Tibial artery (tissue), 4 donors: ENCODE results near the gene ZBTB39.

Experiments
- DNase-seq, 2 donors: peaks; one replicate each; pipeline ENCODE4 v3.0.0-alpha.2; 2019
- H3K27ac ChIP-seq, 2 donors: fragments of 200-600 bp; sonication (generic) in 1 of 2; 1 replicate in 1 of 2; 2 replicates in 1 of 2; pipeline ENCODE4 v1.5.1; 2018 to 2019; ENCODE audit warnings: mild to moderate bottlenecking in 1 of 2
- H3K27me3 ChIP-seq, 2 donors: fragments of 200-600 bp; sonication (generic) in 1 of 2; one replicate each; pipeline versions ENCODE4 v1.5.1 to v1.6.0; 2016 to 2019
- H3K36me3 ChIP-seq, 3 donors: fragments of 200-600 bp; sonication (generic) in 2 of 3; one replicate each; pipeline ENCODE4 v1.5.1; 2016 to 2019; ENCODE audit warnings: mild to moderate bottlenecking in 2 of 3
- H3K4me1 ChIP-seq, 4 donors: fragments of 200-600 bp; sonication (generic) in 2 of 4; 1 replicate in 3 of 4; 2 replicates in 1 of 4; pipeline ENCODE4 v1.5.1; 2016 to 2019
- H3K4me3 ChIP-seq, 2 donors: fragments of 200-600 bp; sonication (generic) in 1 of 2; 1 replicate in 1 of 2; 2 replicates in 1 of 2; pipeline ENCODE4 v1.5.1; 2018 to 2019; ENCODE audit warnings: mild to moderate bottlenecking in 2 of 2
- H3K9me3 ChIP-seq, 3 donors: fragments of 200-600 bp; sonication (generic) in 1 of 3; one replicate each; pipeline ENCODE4 v1.5.1; 2016 to 2019
- intact Hi-C: fragments of 100-400 bp; cut with DNase I; formaldehyde crosslinking; loops from one replicate; pipeline ENCODE4 v1.15.0; 2023; ENCODE audit warnings: low total_unique reads
- TF ChIP-seq, protein P1 (sequence below), 2 experiments: fragments of 200-600 bp in 1 of 2; fragments of 450-650 bp in 1 of 2; IDR thresholded peaks; one replicate each; pipeline ENCODE4 v1.5.1; 2017 to 2019; ENCODE audit warnings: antibody characterized with exemption in 2 of 2, mild to moderate bottlenecking in 1 of 2, moderate library complexity in 1 of 2

ZBTB39 gene

DNA sequence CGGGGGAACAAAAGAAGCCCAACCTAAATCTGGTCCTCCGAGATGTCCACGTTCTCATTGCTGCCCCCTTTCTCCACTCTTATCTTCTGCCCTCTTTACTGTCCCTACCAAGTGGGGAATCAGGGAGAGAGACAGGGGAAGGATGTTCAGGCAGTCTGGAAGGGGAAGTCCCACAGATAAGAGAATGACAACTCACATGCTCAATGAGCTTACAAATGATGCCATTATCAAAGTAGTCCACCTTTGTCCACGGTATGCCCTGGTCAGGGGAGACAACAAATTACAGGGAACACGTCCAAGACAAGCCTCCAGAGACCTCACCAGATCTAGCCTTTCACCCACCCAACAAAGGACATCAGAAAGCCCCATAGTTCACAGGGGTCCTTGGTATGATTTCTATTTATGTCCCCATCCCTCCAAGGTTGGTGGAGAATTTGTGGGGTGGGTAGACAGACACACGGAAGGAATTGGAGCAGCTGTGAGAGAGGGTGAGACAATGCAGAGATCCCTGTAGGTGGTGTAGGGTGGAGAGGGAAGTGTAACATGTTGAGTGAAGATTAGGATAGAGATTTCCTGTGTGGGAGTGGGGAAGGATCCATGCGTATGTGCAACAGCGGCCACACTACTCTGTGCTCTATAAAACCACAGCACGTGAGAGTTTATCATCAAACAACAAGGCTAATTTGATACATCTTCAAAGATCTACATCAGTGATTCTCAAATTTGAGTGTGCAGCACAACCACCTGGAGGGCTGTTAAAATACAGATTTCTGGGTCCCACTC, 32.9 kb upstream of the ZBTB39 start:
- intact Hi-C loops: no loop called here
- TF ChIP-seq, protein P1, sequence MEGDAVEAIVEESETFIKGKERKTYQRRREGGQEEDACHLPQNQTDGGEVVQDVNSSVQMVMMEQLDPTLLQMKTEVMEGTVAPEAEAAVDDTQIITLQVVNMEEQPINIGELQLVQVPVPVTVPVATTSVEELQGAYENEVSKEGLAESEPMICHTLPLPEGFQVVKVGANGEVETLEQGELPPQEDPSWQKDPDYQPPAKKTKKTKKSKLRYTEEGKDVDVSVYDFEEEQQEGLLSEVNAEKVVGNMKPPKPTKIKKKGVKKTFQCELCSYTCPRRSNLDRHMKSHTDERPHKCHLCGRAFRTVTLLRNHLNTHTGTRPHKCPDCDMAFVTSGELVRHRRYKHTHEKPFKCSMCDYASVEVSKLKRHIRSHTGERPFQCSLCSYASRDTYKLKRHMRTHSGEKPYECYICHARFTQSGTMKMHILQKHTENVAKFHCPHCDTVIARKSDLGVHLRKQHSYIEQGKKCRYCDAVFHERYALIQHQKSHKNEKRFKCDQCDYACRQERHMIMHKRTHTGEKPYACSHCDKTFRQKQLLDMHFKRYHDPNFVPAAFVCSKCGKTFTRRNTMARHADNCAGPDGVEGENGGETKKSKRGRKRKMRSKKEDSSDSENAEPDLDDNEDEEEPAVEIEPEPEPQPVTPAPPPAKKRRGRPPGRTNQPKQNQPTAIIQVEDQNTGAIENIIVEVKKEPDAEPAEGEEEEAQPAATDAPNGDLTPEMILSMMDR (IDR thresholded peaks at IDR 0.05): no peak
- no peak overlapping the region for H3K4me3 ChIP-seq

DNA sequence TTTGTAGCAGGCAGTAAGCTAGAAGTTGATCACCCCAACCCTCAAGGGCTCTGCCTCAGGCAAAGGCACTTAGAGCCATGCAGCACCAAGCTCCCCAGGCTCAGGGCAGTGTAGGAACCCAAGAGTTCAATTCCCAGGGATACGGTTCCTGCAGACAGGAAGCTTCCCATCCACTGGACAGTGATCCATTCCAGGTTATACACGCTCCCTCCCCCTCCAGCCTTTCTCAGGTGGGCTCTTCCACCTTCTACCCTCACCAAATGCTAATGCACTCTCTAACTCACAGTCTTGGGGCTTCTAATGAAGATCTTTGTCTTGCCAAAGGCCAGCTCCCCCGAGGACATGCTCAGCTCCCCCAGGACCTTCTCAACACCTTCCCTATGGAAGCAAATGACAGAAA, 30.9 kb upstream of the ZBTB39 start:
- Histone ChIP-seq H3K27me3 (no peaks in the 10 kb centered on the region), H3K4me3 (no peak overlapping the region), H3K36me3 (no peaks in the 10 kb centered on the region), H3K9me3 (no peaks in the 10 kb centered on the region), H3K4me1 (no peaks in the 10 kb centered on the region), H3K27ac (no peak overlapping the region)
- TF ChIP-seq, protein P1 (IDR thresholded peaks at IDR 0.05): no peak
- no peak for DNase-seq
- intact Hi-C loops: no loop called here

More for the DNA sequence above, 32.9 kb upstream of the ZBTB39 start:
- Histone ChIP-seq H3K36me3 (no peaks in the 10 kb centered on the region), H3K27ac (no peak overlapping the region), H3K27me3 (no peaks in the 10 kb centered on the region), H3K4me1 (no peaks in the 10 kb centered on the region), H3K9me3 (no peaks in the 10 kb centered on the region)
- DNase-seq: no peak

DNA sequence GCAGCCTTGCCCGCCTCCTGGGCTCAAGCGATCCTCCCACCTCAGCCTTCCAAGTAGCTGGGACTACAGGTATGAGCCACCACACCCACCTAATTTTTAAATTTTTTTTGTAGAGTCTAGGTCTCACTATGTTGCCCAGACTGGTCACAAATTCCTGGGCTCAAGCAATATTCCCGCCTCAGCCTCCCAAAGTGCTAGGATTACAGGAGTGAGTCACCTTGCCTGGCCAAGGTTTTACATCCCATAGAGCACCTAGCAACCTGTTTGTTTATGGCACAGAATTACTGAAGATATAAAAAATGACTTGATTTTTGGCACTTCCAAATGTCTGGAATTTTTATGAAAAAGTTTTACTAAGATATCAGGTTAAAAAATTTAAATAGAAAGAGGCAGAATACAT, 27.1 kb upstream of the ZBTB39 start:
- Histone ChIP-seq H3K27me3 (peaks cover 0 to 11% of the 10 kb centered on the region in 2 donors), H3K9me3 (no peaks in the 10 kb centered on the region), H3K4me3 (no peak overlapping the region), H3K36me3 (no peaks in the 10 kb centered on the region), H3K4me1 (no peaks in the 10 kb centered on the region), H3K27ac (no peak overlapping the region)
- TF ChIP-seq, protein P1 (IDR thresholded peaks at IDR 0.05): no peak
- no peak for DNase-seq
- intact Hi-C loops: no loop called here

DNA sequence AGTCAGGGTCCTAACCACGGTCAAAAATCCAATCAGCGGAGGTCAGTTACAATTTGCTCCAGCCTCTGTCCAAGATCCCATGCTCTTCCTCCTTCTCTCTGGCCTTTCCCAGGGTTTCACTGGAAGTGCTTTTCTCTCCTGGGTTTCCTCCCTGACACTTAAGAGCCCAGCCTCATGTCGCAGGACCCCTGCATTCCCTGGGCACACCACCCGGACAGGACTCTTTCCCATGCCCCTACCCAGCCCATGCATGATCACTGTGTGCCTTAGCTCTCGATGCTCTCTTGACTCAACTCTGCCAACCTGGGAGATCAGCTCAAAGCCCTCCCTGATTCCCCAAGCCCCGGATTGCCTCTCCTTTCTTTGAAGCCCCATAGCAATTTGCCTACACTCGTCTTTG, 25.4 kb upstream of the ZBTB39 start:
- Histone ChIP-seq H3K36me3 (no peaks in the 10 kb centered on the region), H3K4me1 (no peaks in the 10 kb centered on the region), H3K27ac (no peak overlapping the region), H3K27me3 (peaks cover 0 to 14% of the 10 kb centered on the region in 2 donors), H3K9me3 (no peaks in the 10 kb centered on the region), H3K4me3 (no peak overlapping the region)
- no peak for DNase-seq
- intact Hi-C loops: no loop called here
- TF ChIP-seq, protein P1 (IDR thresholded peaks at IDR 0.05): no peak

DNA sequence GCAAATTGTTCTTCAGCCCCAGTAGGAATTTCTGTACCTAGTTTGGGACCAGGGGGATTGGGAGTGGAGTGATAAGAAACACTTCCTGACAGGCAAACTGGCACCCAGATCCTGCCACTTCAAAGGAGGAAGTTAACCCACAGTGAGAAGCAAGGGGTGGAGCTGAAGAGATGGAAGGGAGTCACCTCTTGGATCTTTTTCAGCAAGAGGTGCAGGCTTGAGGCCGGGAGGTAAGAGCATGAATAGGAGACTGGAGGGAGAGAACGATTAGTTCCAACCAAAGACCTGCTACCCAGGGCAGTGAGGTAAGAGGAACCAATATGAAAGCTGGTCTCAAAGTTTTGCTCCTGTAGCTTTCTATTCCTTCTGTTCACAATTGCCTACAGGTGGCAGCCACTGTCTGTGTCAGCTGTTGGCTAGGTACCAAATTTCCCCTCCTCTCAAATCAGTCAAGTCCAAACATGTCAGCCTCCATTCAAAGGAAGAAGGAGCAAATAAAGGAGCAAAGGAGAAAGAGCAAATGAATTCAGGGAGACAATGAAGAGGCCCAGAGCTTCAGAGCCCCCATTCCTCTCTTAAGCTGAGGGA, 24.9 kb upstream of the ZBTB39 start:
- no peak for DNase-seq
- Histone ChIP-seq H3K27ac (no peak overlapping the region), H3K9me3 (no peaks in the 10 kb centered on the region), H3K4me1 (no peaks in the 10 kb centered on the region), H3K4me3 (no peak overlapping the region), H3K27me3 (peaks cover 0 to 14% of the 10 kb centered on the region in 2 donors), H3K36me3 (no peaks in the 10 kb centered on the region)
- intact Hi-C loops: no loop called here
- TF ChIP-seq, protein P1 (IDR thresholded peaks at IDR 0.05): no peak
